SK-N-SH treated with all-trans-retinoic acid at 6 μM for 48 hours (cell line): ENCODE data around the gene PTPRN2.

Experiments
- ATAC-seq: fragments of 200-7000 bp; cut with Tn5 transposase; 3 replicates; pipeline ENCODE4 v1.9.1; 2020; ENCODE audit warnings: mild to moderate bottlenecking, moderate library complexity
- ARNTL ChIP-seq: fragments of 450-650 bp; formaldehyde crosslinking; IDR thresholded peaks from 2 replicates; pipeline ENCODE4 v1.5.0; 2020; ENCODE audit warnings: low read depth, mild to moderate bottlenecking, moderate library complexity, borderline replicate concordance
- BACH2 ChIP-seq: fragments of 250-450 bp; sonication (Bioruptor Pico); IDR thresholded peaks from 2 replicates; pipeline ENCODE4 v1.9.0; 2021; ENCODE audit warnings: mild to moderate bottlenecking, borderline replicate concordance
- CREB5 ChIP-seq: fragments of 250-450 bp; sonication (Bioruptor Pico); IDR thresholded peaks from 2 replicates; pipeline ENCODE4 v1.5.1; 2020; ENCODE audit warnings: low read depth, mild to moderate bottlenecking, moderate library complexity
- ESRRG ChIP-seq: fragments of 250-450 bp; sonication (Bioruptor Pico); IDR thresholded peaks from 2 replicates; pipeline ENCODE4 v1.6.1; 2021; ENCODE audit warnings: mild to moderate bottlenecking
- GLIS3 ChIP-seq: fragments of 250-450 bp; sonication (Bioruptor Pico); IDR thresholded peaks from 2 replicates; pipeline ENCODE4 v1.5.0; 2020; ENCODE audit warnings: mild to moderate bottlenecking, moderate library complexity
- ISL1 ChIP-seq: fragments of 250-450 bp; sonication (Bioruptor Pico); IDR thresholded peaks from 2 replicates; pipeline ENCODE4 v2.1.2; 2022; ENCODE audit warnings: mild to moderate bottlenecking, moderate library complexity
- OSR1 ChIP-seq: fragments of 250-450 bp; sonication (Bioruptor Pico); IDR thresholded peaks from 2 replicates; pipeline ENCODE4 v1.8.0; 2022; ENCODE audit warnings: moderate library complexity, mild to moderate bottlenecking, inconsistent platforms
- POU6F1 ChIP-seq: fragments of 250-450 bp; sonication (Bioruptor Pico); IDR thresholded peaks from 2 replicates; pipeline ENCODE4 v1.8.0; 2021; ENCODE audit warnings: low read depth, mild to moderate bottlenecking, moderate library complexity, borderline replicate concordance
- SNAI2 ChIP-seq: fragments of 250-450 bp; sonication (Bioruptor Pico); IDR thresholded peaks from 2 replicates; pipeline ENCODE4 v1.5.0; 2020; ENCODE audit warnings: mild to moderate bottlenecking, moderate library complexity
- TOX ChIP-seq: fragments of 250-450 bp; sonication (Bioruptor Pico); IDR thresholded peaks from 2 replicates; pipeline ENCODE4 v1.8.0; 2021; ENCODE audit warnings: mild to moderate bottlenecking, moderate library complexity, borderline replicate concordance
- ZFP30 ChIP-seq: fragments of 450-650 bp; formaldehyde crosslinking; IDR thresholded peaks from 2 replicates; pipeline ENCODE4 v1.5.0; 2022; ENCODE audit warnings: mild to moderate bottlenecking, moderate library complexity
- ZNF565 ChIP-seq: fragments of 450-650 bp; formaldehyde crosslinking; conservative IDR thresholded peaks from 2 replicates; pipeline ENCODE4 v1.5.0; 2020; ENCODE audit warnings: low read depth, mild to moderate bottlenecking, moderate library complexity
- ZNF70 ChIP-seq: fragments of 450-650 bp; formaldehyde crosslinking; IDR thresholded peaks from 2 replicates; pipeline ENCODE4 v1.5.0; 2020; ENCODE audit warnings: mild to moderate bottlenecking, moderate library complexity
- ZNF8 ChIP-seq: fragments of 450-650 bp; formaldehyde crosslinking; IDR thresholded peaks from 2 replicates; pipeline ENCODE4 v1.5.0; 2020; ENCODE audit warnings: mild to moderate bottlenecking, moderate library complexity
- TF ChIP-seq, protein P1 (sequence below): fragments of 250-450 bp; sonication (Bioruptor Pico); IDR thresholded peaks from 2 replicates; pipeline ENCODE4 v1.8.0; 2020; ENCODE audit warnings: mild to moderate bottlenecking, moderate library complexity, borderline replicate concordance

The PTPRN2 gene

GRCh38 chr7:158263964-158264748, 323.5 kb downstream of the PTPRN2 start:
- TF ChIP-seq TOX, result no peak
- no peak for TF ChIP-seq ZNF565
- TF ChIP-seq SNAI2, result no peak
- TF ChIP-seq GLIS3 (CRISPR knock-in tag), result no peak
- TF ChIP-seq, all 23 proteins: peak for 0
- ATAC-seq, result no peak

- ATAC-seq, result no peak
- TF ChIP-seq ZNF565 (no peak), ZNF70 (CRISPR knock-in tag) (no peak), TOX (no peak), ISL1 (CRISPR knock-in tag) (no peak), CREB5 (CRISPR knock-in tag) (no peak), ZNF8 (CRISPR knock-in tag) (no peak)
- TF ChIP-seq, protein P1, sequence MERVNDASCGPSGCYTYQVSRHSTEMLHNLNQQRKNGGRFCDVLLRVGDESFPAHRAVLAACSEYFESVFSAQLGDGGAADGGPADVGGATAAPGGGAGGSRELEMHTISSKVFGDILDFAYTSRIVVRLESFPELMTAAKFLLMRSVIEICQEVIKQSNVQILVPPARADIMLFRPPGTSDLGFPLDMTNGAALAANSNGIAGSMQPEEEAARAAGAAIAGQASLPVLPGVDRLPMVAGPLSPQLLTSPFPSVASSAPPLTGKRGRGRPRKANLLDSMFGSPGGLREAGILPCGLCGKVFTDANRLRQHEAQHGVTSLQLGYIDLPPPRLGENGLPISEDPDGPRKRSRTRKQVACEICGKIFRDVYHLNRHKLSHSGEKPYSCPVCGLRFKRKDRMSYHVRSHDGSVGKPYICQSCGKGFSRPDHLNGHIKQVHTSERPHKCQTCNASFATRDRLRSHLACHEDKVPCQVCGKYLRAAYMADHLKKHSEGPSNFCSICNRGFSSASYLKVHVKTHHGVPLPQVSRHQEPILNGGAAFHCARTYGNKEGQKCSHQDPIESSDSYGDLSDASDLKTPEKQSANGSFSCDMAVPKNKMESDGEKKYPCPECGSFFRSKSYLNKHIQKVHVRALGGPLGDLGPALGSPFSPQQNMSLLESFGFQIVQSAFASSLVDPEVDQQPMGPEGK (CRISPR knock-in tag), result no peak
These were observed 324.3 kb downstream of the PTPRN2 start for GRCh38 chr7:158263110-158263963.

DNA sequence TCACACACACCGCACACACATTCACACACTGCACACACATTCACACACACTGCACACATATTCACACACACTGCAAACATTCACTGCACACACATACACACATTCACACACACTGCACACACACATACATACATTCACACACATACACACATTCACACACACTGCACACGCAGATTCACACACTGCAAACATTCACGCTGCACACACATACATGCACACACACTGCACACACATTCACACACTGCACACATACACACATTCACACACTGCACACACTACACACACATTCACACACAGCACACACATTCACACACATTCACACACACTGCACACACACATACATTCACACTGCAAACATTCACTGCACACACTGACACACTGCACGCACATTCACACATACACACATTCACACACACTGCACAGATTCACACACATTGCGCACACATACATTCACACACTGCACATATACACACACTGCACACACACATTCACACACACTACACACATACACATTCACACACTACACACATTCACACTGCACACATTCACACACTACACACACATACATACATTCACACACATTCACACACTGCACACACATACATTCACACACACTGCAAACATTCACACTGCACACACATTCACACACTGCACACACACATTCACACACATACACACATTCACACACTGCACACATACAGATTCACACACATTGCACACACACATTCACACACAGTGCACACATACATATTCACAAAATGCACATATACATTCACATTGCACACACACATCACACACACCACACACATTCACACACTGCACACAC, 325.1 kb downstream of the PTPRN2 start:
- no peak for ATAC-seq
- no peak for TF ChIP-seq ARNTL (CRISPR knock-in tag)
- TF ChIP-seq GLIS3 (CRISPR knock-in tag), result no peak
- no peak for TF ChIP-seq ZFP30 (CRISPR knock-in tag)
- no peak for TF ChIP-seq OSR1 (CRISPR knock-in tag)
- TF ChIP-seq POU6F1 (CRISPR knock-in tag), result no peak
- TF ChIP-seq, protein P1 (CRISPR knock-in tag), result no peak
- no peak for TF ChIP-seq CREB5 (CRISPR knock-in tag)
- no peak for TF ChIP-seq TOX
- TF ChIP-seq SNAI2, result no peak
- no peak for TF ChIP-seq ESRRG (CRISPR knock-in tag)
- TF ChIP-seq BACH2 (CRISPR knock-in tag), result no peak
